Skeletal muscle cell (primary cell): ENCODE measurements around the gene SLC7A4.
"Not testable (repeated sequence)": the region's sequence is repeated elsewhere in the genome, so short reads cannot be mapped to it uniquely, and the experiment has no call there.

Experiments
- DNase-seq: peaks from one replicate; pipeline ENCODE4 v3.0.0-alpha.2; 2010; ENCODE audit warnings: low read depth
- H3K4me3 ChIP-seq: 2 replicates; pipeline ENCODE4 v1.5.1; 2011; ENCODE audit warnings: low read depth, mild to moderate bottlenecking, control low read depth, low read length, moderate library complexity

Gene SLC7A4

GRCh38 chr22:21045585-21046294 lies 13.4 kb upstream of the SLC7A4 start, which contains the start of gene LRRC74B:
Gene LRRC74B (plus strand): TSS chr22:21045946. CDS start chr22:21045987, 41 bp downstream.
- peak within 1 kb of the TSS; percentile 57 for H3K4me3 ChIP-seq
- DNase-seq: peak; percentile 75

- peak; percentile 85 for DNase-seq
- peak overlapping the region; percentile 57 for H3K4me3 ChIP-seq
Measured at GRCh38 chr22:21044931-21045584, 12.7 kb upstream of the SLC7A4 start.

GRCh38 chr22:21043860-21044535 lies 11.6 kb upstream of the SLC7A4 start:
- no peak for DNase-seq
- no peak overlapping the region for H3K4me3 ChIP-seq

GRCh38 chr22:21042978-21043859 lies 10.9 kb upstream of the SLC7A4 start:
- no peak for DNase-seq
- no peak overlapping the region for H3K4me3 ChIP-seq

GRCh38 chr22:21041937-21042336 lies 9.6 kb upstream of the SLC7A4 start:
- peak; percentile 56 for DNase-seq
- H3K4me3 ChIP-seq: no peak overlapping the region

GRCh38 chr22:21039158-21039557 lies 6.8 kb upstream of the SLC7A4 start:
- not testable (repeated sequence) for DNase-seq

GRCh38 chr22:21038405-21038804 lies 6.0 kb upstream of the SLC7A4 start:
- no peak overlapping the region for H3K4me3 ChIP-seq
- DNase-seq: peak; percentile 25

More at GRCh38 chr22:21039158-21039557, 6.8 kb upstream of the SLC7A4 start:
- H3K4me3 ChIP-seq: not testable (repeated sequence)

- H3K4me3 ChIP-seq: no peak overlapping the region
- no peak for DNase-seq
Measured at GRCh38 chr22:21034989-21035388, 2.6 kb upstream of the SLC7A4 start.

- DNase-seq: no peak
- H3K4me3 ChIP-seq: no peak overlapping the region
Measured at GRCh38 chr22:21033895-21034294, 1.5 kb upstream of the SLC7A4 start.

- no peak overlapping the region for H3K4me3 ChIP-seq
Measured at GRCh38 chr22:21032868-21033688, 717 bp upstream of the SLC7A4 start.

GRCh38 chr22:21031545-21032036 lies 770 bp downstream of the SLC7A4 start:
- no peak for DNase-seq
- no peak overlapping the region for H3K4me3 ChIP-seq

More at GRCh38 chr22:21032868-21033688, 717 bp upstream of the SLC7A4 start:
- DNase-seq: no peak

- DNase-seq: no peak
- no peak overlapping the region for H3K4me3 ChIP-seq
Measured at GRCh38 chr22:21030621-21031544, 1.5 kb downstream of the SLC7A4 start.

- H3K4me3 ChIP-seq: no peak overlapping the region
- no peak for DNase-seq
Measured at GRCh38 chr22:21030032-21030431, 2.3 kb downstream of the SLC7A4 start.

- no peak for DNase-seq
- no peak overlapping the region for H3K4me3 ChIP-seq
Measured at GRCh38 chr22:21029486-21030025, 2.8 kb downstream of the SLC7A4 start.

- H3K4me3 ChIP-seq: no peak overlapping the region
- no peak for DNase-seq
Measured at GRCh38 chr22:21028277-21029251, 3.8 kb downstream of the SLC7A4 start.
